K562 (cell line): Measurements from ENCODE around the gene MAST3. TPM values are rescaled to one million over a fixed set of nuclear protein-coding genes. Genes with fewer than 3 reads are reported as not detected.

ENCODE experiments used
- ATAC-seq: fragments of 200-7000 bp; cut with Tn5 transposase; 3 replicates; pipeline ENCODE4 v1.9.1; 2020; ENCODE audit warnings: moderate library complexity
- BruUV-seq: library from RNA; stranded (reverse); fragments of 400-500 nt; replicated peaks from 2 replicates; lab custom pipeline; 2021; lab: Mats Ljungman, UMichigan
- CTCF ChIA-PET: fragments of 300-600 bp; formaldehyde crosslinking; extraction: SDS; loops from one replicate; lab custom pipeline; 2021; ENCODE audit warnings: low intra/inter-chr PET ratio; lab: Yijun Ruan, JAX
- POLR2A ChIA-PET: fragments of 300-600, 350-650 bp; sonication (Branson Sonifier 250); formaldehyde crosslinking; extraction: SDS; loops from one replicate; lab custom pipeline; 2021; ENCODE audit warnings: antibody characterized with exemption, inconsistent platforms; lab: Yijun Ruan, JAX
- DNase-seq, 4 experiments: peaks; one replicate each; pipeline versions ENCODE4 v3.0.0 to v3.0.0-alpha.2; 2011 to 2018; ENCODE audit warnings: low spot score in 3 of 4, mixed read lengths in 3 of 4; ENCODE audit errors: extremely low read depth in 1 of 4
- FAIRE-seq: peaks from 2 replicates; lab custom pipeline; 2011; peaks lifted over from hg19 to GRCh38; lab: Jason Lieb, UNC
- H2AFZ ChIP-seq: 2 replicates; pipeline ENCODE4 v1.6.0; 2011; ENCODE audit warnings: low read depth, low read length, control low read depth, inconsistent platforms
- H3K27ac ChIP-seq: fragments of 200-600 bp; 3 replicates; pipeline ENCODE4 v1.8.0; 2011; ENCODE audit warnings: low read depth, mild to moderate bottlenecking, control low read depth, inconsistent platforms, low read length, moderate library complexity, mixed read lengths; ENCODE audit errors: extremely low read depth
- H3K27me3 ChIP-seq, 2 experiments: fragments of 300-600 bp in 1 of 2; 2 replicates in 1 of 2; 3 replicates in 1 of 2; pipeline versions ENCODE4 v1.6.0 to v1.8.0; 2011; ENCODE audit warnings: inconsistent platforms in 2 of 2, low read length in 2 of 2, mild to moderate bottlenecking in 1 of 2, mixed read lengths in 1 of 2, moderate library complexity in 1 of 2; ENCODE audit not compliant: control insufficient read depth in 2 of 2, insufficient read depth in 2 of 2
- H3K36me3 ChIP-seq: fragments of 300-600 bp; 3 replicates; pipeline ENCODE4 v1.8.0; 2011; ENCODE audit warnings: mild to moderate bottlenecking, low read length, inconsistent platforms; ENCODE audit not compliant: control insufficient read depth, insufficient read depth
- H3K4me1 ChIP-seq, 2 experiments: fragments of 200-600 bp in 1 of 2; replicated peaks in 1 of 2; 2 replicates in 1 of 2; 3 replicates in 1 of 2; pipeline versions ENCODE4 v1.5.1 to v1.8.0; 2011; ENCODE audit warnings: inconsistent platforms in 2 of 2, low read length in 2 of 2, mild to moderate bottlenecking in 1 of 2, mixed read lengths in 1 of 2, moderate library complexity in 1 of 2; ENCODE audit not compliant: control insufficient read depth in 2 of 2, insufficient read depth in 2 of 2
- H3K4me2 ChIP-seq: 2 replicates; pipeline ENCODE4 v1.6.1; 2011; ENCODE audit warnings: low read length, control low read depth, inconsistent platforms, mixed read lengths; ENCODE audit not compliant: insufficient read depth
- H3K4me3 ChIP-seq: fragments of 200-600 bp; sonication (generic), shearing (Covaris generic); 2 replicates; pipeline ENCODE4 v1.5.1; 2016; ENCODE audit warnings: control low read depth, inconsistent platforms
- H3K79me2 ChIP-seq: fragments of 200-600 bp; 3 replicates; pipeline ENCODE4 v1.8.0; 2011; ENCODE audit warnings: low read length, inconsistent platforms; ENCODE audit not compliant: control insufficient read depth, insufficient read depth
- H3K9ac ChIP-seq, 2 experiments: 2 replicates each; pipeline versions ENCODE4 v1.6.0 to v1.6.1; 2011; ENCODE audit warnings: low read depth in 2 of 2, low read length in 2 of 2, control low read depth in 1 of 2, inconsistent platforms in 1 of 2, mild to moderate bottlenecking in 1 of 2, mixed read lengths in 1 of 2; ENCODE audit not compliant: insufficient read depth in 1 of 2
- H3K9me1 ChIP-seq: one replicate; pipeline ENCODE4 v1.6.0; 2011; ENCODE audit warnings: inconsistent platforms, mild to moderate bottlenecking, low read length, moderate library complexity; ENCODE audit not compliant: control insufficient read depth, insufficient read depth
- H3K9me3 ChIP-seq: replicated peaks from 2 replicates; pipeline ENCODE4 v1.5.1; 2011; ENCODE audit warnings: low read depth, low read length, inconsistent platforms; ENCODE audit not compliant: control insufficient read depth, insufficient read depth
- H4K20me1 ChIP-seq: replicated peaks from 2 replicates; pipeline ENCODE4 v1.6.1; 2011; ENCODE audit warnings: low read length, inconsistent platforms, mixed read lengths; ENCODE audit not compliant: control insufficient read depth, insufficient read depth
- ATF6 ChIP-seq: sonication (generic); formaldehyde crosslinking; IDR thresholded peaks from 2 replicates; pipeline ENCODE4 v1.4.0; 2020; ENCODE audit warnings: mild to moderate bottlenecking, missing genetic modification reagents
- CREB1 ChIP-seq, 2 experiments: sonication (generic) in 1 of 2; formaldehyde crosslinking in 1 of 2; IDR thresholded peaks; 2 replicates each; pipeline versions ENCODE4 v1.6.1 to v1.8.0; 2012 to 2022; ENCODE audit warnings: inconsistent platforms in 1 of 2, mild to moderate bottlenecking in 1 of 2, missing genetic modification reagents in 1 of 2, moderate library complexity in 1 of 2
- CXXC5 ChIP-seq: fragments of 250-450 bp; sonication (Bioruptor Pico); IDR thresholded peaks from 2 replicates; pipeline ENCODE4 v1.8.0; 2022; ENCODE audit warnings: inconsistent platforms, mild to moderate bottlenecking, moderate library complexity
- E4F1 ChIP-seq: fragments of 250-450 bp; sonication (Bioruptor Pico); IDR thresholded peaks from 2 replicates; pipeline ENCODE4 v1.5.0; 2021; ENCODE audit warnings: mild to moderate bottlenecking, borderline replicate concordance
- GATAD2A ChIP-seq: fragments of 450-650 bp; IDR thresholded peaks from 2 replicates; pipeline ENCODE4 v1.6.1; 2017
- MYNN ChIP-seq, 2 experiments: sonication (generic); formaldehyde crosslinking in 1 of 2; IDR thresholded peaks; 2 replicates each; pipeline versions ENCODE4 v1.5.0 to v1.6.1; 2016 to 2020; ENCODE audit warnings: antibody characterized with exemption in 1 of 2, missing genetic modification reagents in 1 of 2
- NBN ChIP-seq: fragments of 450-650 bp; IDR thresholded peaks from 2 replicates; pipeline ENCODE4 v1.6.1; 2016; ENCODE audit warnings: low read depth, mild to moderate bottlenecking
- SFPQ ChIP-seq: fragments of 200-400 bp; formaldehyde crosslinking; IDR thresholded peaks from 2 replicates; pipeline ENCODE4 v1.6.1; 2017; ENCODE audit warnings: mild to moderate bottlenecking, low read depth, low read length, moderate library complexity
- XRCC5 ChIP-seq: fragments of 200-400 bp; formaldehyde crosslinking; IDR thresholded peaks from 2 replicates; pipeline ENCODE4 v1.6.1; 2017; ENCODE audit warnings: low read depth, mild to moderate bottlenecking, low read length
- ZHX1 ChIP-seq: fragments of 150-350 bp; conservative IDR thresholded peaks from 2 replicates; pipeline ENCODE4 v1.6.1; 2014; ENCODE audit warnings: low read length
- ZNF77 ChIP-seq: fragments of 250-450 bp; sonication (Bioruptor Pico); IDR thresholded peaks from 2 replicates; pipeline ENCODE4 v1.5.0; 2020
- WGBS: fragments of 100-300 bp; shearing (Covaris generic); methylation state at CpG from one replicate; pipeline ENCODE4 v1.1.6; 2016; ENCODE audit warnings: low coverage, mixed read lengths; ENCODE audit not compliant: insufficient coverage; ENCODE audit errors: missing lambda C conversion rate; 5-methylcytosine and 5-hydroxymethylcytosine counted together
- in situ Hi-C: fragments of 300-500 bp; cut with MboI; formaldehyde crosslinking; loops from 4 replicates; pipeline ENCODE4 v1.15.0; 2018; ENCODE audit warnings: inconsistent platforms, mixed read lengths
- intact Hi-C: fragments of 100-400 bp; cut with micrococcal nuclease; formaldehyde crosslinking; loops from 2 replicates; pipeline ENCODE4 v1.14.2; 2022
- polyA plus RNA-seq, 8 experiments: library from polyadenylated mRNA; depleted of rRNA in 4 of 8; stranded (reverse) in 5 of 8; unstranded in 3 of 8; fragments of >200 nt; fragmentation: Nextera tagmentation in 2 of 8; fragmentation: Illumina TruSeq in 1 of 8; extraction: Ambion mirVana in 2 of 8; extraction: Trizol in 1 of 8; gene quantifications; 2 replicates each; pipeline versions ENCODE4 v1.2.1 to v1.2.3, GENCODE V29; 2011 to 2014; ENCODE audit warnings: inconsistent platforms in 1 of 8, missing spikeins in 1 of 8
- total RNA-seq, 7 experiments: library from RNA; depleted of rRNA in 6 of 7; stranded (reverse); fragments of >200 nt in 6 of 7; fragmentation: Illumina TruSeq in 2 of 7; extraction: Trizol in 2 of 7; gene quantifications; 2 replicates each; pipeline versions ENCODE4 v1.2.1 to v1.2.3, GENCODE V29; 2011 to 2021; ENCODE audit warnings: low replicate concordance in 1 of 7

MAST3 gene
- total and polyA plus RNA-seq, 9 of the 15 experiments (the other 6 are each of a cell fraction or from before 2014, with no cell fraction given) = 0.94 to 9.9 (median 2.4) TPM

GRCh38 chr19:18152442-18152816 is 54.9 kb downstream of the MAST3 start:
- no peaks in the 10 kb centered on the region for H3K9me1 ChIP-seq
- peaks cover 36% of the 10 kb centered on the region for H3K79me2 ChIP-seq
- peaks cover 18% of the 10 kb centered on the region for H4K20me1 ChIP-seq
- H3K4me3 ChIP-seq = peak overlapping the region; percentile 82
- peak overlapping the region; percentile 83 for H3K4me2 ChIP-seq
- no peaks in the 10 kb centered on the region for H3K27me3 ChIP-seq
- H3K36me3 ChIP-seq = peaks cover 28% of the 10 kb centered on the region; the same call in 2 of the 3 replicates
- DNase-seq (peak; percentile 91 to 99 (median 94)), FAIRE-seq (peak; percentile 100), ATAC-seq (peak; percentile 75)
- peak overlapping the region; percentile 88 to 93 for H3K9ac ChIP-seq
- WGBS = under 1% methylated on average over 22 of the region's 22 CpGs
- peaks cover 28 to 61% of the 10 kb centered on the region in 2 experiments for H3K4me1 ChIP-seq
- peak overlapping the region; percentile 90 for H2AFZ ChIP-seq
- POLR2A ChIA-PET = interaction anchor here (0.6 to 1.8 kb wide), 11 partner anchors 10 to 238 kb away, joined by 3 to 9 read pairs (median 4); partner anchors contain the start of genes GDF15 and MPV17L2
- BruUV-seq = no TSS peak
- no peaks in the 10 kb centered on the region for H3K9me3 ChIP-seq
- intact Hi-C loops (loop anchor here (10.0 kb wide), 2 partner anchors 88 to 208 kb away; no protein-coding TSS in a partner anchor), in situ Hi-C loops (no loop called here)
- H3K27ac ChIP-seq = peak overlapping the region; percentile 89
- CTCF ChIA-PET = interaction anchor here (0.6 to 1.5 kb wide), 3 partner anchors 9 to 145 kb away, joined by 3 to 5 read pairs (median 4); no protein-coding TSS in a partner anchor
- TF ChIP-seq ATF6 (CRISPR knock-in tag) (0 out of 2 replicates have a peak, but pooled peaks have one; percentile 27), CREB1 (IDR thresholded peaks at IDR 0.05) (no peak), CREB1 (CRISPR knock-in tag; IDR thresholded peaks at IDR 0.05) (peak; percentile 61; the same call in 1 of the 2 replicates), MYNN (IDR thresholded peaks at IDR 0.05) (no peak), MYNN (CRISPR knock-in tag; IDR thresholded peaks at IDR 0.05) (no peak), NBN (0 out of 2 replicates have a peak, but pooled peaks have one; percentile 83), E4F1 (peak; percentile 87; the same call in 1 of the 2 replicates), GATAD2A (peak; percentile 98), ZNF77 (CRISPR knock-in tag) (no peak), CXXC5 (CRISPR knock-in tag) (peak; percentile 48), ZHX1 (no peak), XRCC5 (peak; percentile 48; the same call in 1 of the 2 replicates), SFPQ (no peak)
